GM13977 (cell line): Measurements from ENCODE around the gene APRT.

ENCODE experiments used
- DNase-seq: peaks from one replicate; pipeline ENCODE4 v3.0.0; 2012; ENCODE audit warnings: low spot score
- in situ Hi-C: fragments of 300-500 bp; cut with MboI; formaldehyde crosslinking; loops from one replicate; pipeline ENCODE4 v1.12.0; 2022; ENCODE audit warnings: low sequenced_read_pairs, low pct_unique_long_range_greater_than_20kb, mixed read lengths, inconsistent platforms; ENCODE audit not compliant: unreplicated experiment
- TF ChIP-seq, protein P1 (sequence below): IDR thresholded peaks from 2 replicates; pipeline ENCODE4 v1.5.1; 2012; ENCODE audit warnings: mild to moderate bottlenecking, control low read depth; ENCODE audit not compliant: insufficient read depth; ENCODE audit errors: extremely low read depth, missing control alignments

The APRT gene, protein sequence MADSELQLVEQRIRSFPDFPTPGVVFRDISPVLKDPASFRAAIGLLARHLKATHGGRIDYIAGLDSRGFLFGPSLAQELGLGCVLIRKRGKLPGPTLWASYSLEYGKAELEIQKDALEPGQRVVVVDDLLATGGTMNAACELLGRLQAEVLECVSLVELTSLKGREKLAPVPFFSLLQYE

GRCh38 chr16:88811769-88812512 is at the start of gene APRT:
TSS of gene APRT (minus strand) at chr16:88811928. CDS start at chr16:88811899, 29 bp downstream.
- in situ Hi-C loops = no loop called here
- TF ChIP-seq, protein P1, sequence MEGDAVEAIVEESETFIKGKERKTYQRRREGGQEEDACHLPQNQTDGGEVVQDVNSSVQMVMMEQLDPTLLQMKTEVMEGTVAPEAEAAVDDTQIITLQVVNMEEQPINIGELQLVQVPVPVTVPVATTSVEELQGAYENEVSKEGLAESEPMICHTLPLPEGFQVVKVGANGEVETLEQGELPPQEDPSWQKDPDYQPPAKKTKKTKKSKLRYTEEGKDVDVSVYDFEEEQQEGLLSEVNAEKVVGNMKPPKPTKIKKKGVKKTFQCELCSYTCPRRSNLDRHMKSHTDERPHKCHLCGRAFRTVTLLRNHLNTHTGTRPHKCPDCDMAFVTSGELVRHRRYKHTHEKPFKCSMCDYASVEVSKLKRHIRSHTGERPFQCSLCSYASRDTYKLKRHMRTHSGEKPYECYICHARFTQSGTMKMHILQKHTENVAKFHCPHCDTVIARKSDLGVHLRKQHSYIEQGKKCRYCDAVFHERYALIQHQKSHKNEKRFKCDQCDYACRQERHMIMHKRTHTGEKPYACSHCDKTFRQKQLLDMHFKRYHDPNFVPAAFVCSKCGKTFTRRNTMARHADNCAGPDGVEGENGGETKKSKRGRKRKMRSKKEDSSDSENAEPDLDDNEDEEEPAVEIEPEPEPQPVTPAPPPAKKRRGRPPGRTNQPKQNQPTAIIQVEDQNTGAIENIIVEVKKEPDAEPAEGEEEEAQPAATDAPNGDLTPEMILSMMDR = peak; percentile 43
- DNase-seq = peak; percentile 99

- TF ChIP-seq, protein P1 = no peak
- no peak for DNase-seq
These were observed 49.6 kb upstream of the APRT start for GRCh38 chr16:88861359-88861758.

GRCh38 chr16:88859381-88860091 is 47.8 kb upstream of the APRT start:
- in situ Hi-C loops = no loop called here
- DNase-seq = no peak
- TF ChIP-seq, protein P1 = no peak

More at GRCh38 chr16:88861359-88861758, 49.6 kb upstream of the APRT start:
- in situ Hi-C loops = no loop called here

- DNase-seq = peak; percentile 91
- TF ChIP-seq, protein P1 = peak; percentile 88
- in situ Hi-C loops = no loop called here
These were observed 46.1 kb upstream of the APRT start for GRCh38 chr16:88857728-88858339.

DNA sequence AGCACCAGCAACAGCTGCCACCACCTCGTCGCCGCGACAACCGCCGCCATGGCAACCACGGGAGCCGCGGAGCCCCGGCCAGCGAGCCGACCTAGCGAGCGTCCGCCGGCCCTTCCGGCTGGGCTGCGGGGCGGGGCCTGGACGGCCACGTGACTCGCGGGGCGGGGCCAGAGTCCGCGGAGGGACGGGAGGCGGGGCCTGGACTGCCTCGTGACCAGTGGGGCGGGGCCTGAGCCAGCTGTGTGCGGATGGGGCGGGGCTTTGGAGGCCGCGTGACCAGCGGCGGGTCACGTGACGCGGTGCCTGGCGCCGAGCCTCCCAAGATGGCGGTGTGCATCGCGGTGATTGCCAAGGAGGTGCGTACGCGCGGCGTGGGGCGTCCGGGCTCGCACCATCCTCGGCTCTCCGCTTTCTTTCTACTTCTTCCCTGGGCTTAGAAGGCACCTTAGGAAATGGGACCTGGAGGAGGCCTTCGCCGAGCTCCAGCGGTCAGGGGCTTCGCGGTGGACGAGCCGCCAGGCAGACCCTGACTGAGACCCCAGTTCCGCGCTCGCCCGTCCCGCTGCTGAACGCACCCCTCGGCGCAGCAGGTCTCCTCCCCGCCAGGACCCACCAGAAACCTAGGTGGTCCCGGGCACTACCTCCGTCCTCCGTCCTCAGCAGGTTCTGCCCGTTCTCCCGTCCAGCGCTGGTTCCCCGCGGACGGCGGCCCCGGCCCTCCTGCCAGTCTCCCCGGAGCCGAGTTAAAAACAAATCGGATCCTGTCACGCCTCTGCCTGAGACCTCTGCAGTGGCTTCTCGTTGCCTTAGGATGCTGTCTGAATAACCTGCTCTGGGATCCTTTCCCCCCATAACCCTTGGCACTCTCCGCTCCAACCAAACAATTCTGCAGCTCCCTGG is 45.4 kb upstream of the APRT start, which contains the start of the genes GALNS and TRAPPC2L:
Gene GALNS (minus strand): TSS at position 120 of the 900 bp plus-strand sequence. CDS start 70 bp downstream, at position 50.
Gene TRAPPC2L (plus strand): TSS at position 300 of the 900 bp plus-strand sequence. CDS start 24 bp downstream, at position 324.
- in situ Hi-C loops = no loop called here
- TF ChIP-seq, protein P1 = no peak

More for the DNA sequence above, 45.4 kb upstream of the APRT start, which contains the start of the genes GALNS and TRAPPC2L:
- DNase-seq = peak; percentile 100
